MM.1S (cell line): ENCODE measurements around the gene LGR4.
"Not testable (repeated sequence)": the region's sequence is repeated elsewhere in the genome, so short reads cannot be mapped to it uniquely, and the experiment has no call there.

Experiments used
- DNase-seq: peaks from one replicate; pipeline ENCODE4 v3.0.0-alpha.2; 2015
- H2AFZ ChIP-seq: fragments of 300-600 bp; sonication (generic); 2 replicates; pipeline ENCODE4 v1.6.0; 2016; ENCODE audit warnings: antibody characterized with exemption, low read length
- H3F3A ChIP-seq: fragments of 300-600 bp; sonication (generic); 2 replicates; pipeline ENCODE4 v1.6.1; 2016; ENCODE audit warnings: mild to moderate bottlenecking, antibody characterized with exemption, low read length, moderate library complexity, mixed read lengths; ENCODE audit not compliant: insufficient read depth
- H3K27ac ChIP-seq: fragments of 300-600 bp; sonication (generic); 2 replicates; pipeline ENCODE4 v1.5.1; 2016; ENCODE audit warnings: mild to moderate bottlenecking, low read length
- H3K27me3 ChIP-seq: fragments of 300-600 bp; sonication (generic); replicated peaks from 2 replicates; pipeline ENCODE4 v1.6.0; 2016; ENCODE audit warnings: low read length; ENCODE audit not compliant: insufficient read depth
- H3K36me3 ChIP-seq: fragments of 300-600 bp; sonication (generic); replicated peaks from 2 replicates; pipeline ENCODE4 v1.6.1; 2016; ENCODE audit warnings: mild to moderate bottlenecking, low read length, mixed read lengths; ENCODE audit not compliant: insufficient read depth
- H3K4me1 ChIP-seq: fragments of 300-600 bp; sonication (generic); 2 replicates; pipeline ENCODE4 v1.6.1; 2016; ENCODE audit warnings: low read length, mixed read lengths
- H3K4me2 ChIP-seq: fragments of 300-600 bp; sonication (generic); 2 replicates; pipeline ENCODE4 v1.6.0; 2016; ENCODE audit warnings: low read depth, low read length
- H3K4me3 ChIP-seq: fragments of 300-600 bp; sonication (generic); 2 replicates; pipeline ENCODE4 v1.5.1; 2016; ENCODE audit warnings: low read length, mixed read lengths
- H3K79me2 ChIP-seq: fragments of 300-600 bp; sonication (generic); 2 replicates; pipeline ENCODE4 v1.6.1; 2016; ENCODE audit warnings: mixed run types, low read length, mixed read lengths
- H3K9ac ChIP-seq: fragments of 300-600 bp; sonication (generic); 2 replicates; pipeline ENCODE4 v1.6.1; 2016; ENCODE audit warnings: low read length, mixed read lengths
- H3K9me2 ChIP-seq: fragments of 300-600 bp; sonication (generic); replicated peaks from 2 replicates; pipeline ENCODE4 v1.6.1; 2016; ENCODE audit warnings: mild to moderate bottlenecking, low read length, mixed read lengths; ENCODE audit not compliant: insufficient read depth
- H3K9me3 ChIP-seq: fragments of 300-600 bp; sonication (generic); replicated peaks from 2 replicates; pipeline ENCODE4 v1.6.1; 2016; ENCODE audit warnings: mild to moderate bottlenecking, low read length, mixed read lengths; ENCODE audit not compliant: insufficient read depth
- H4K20me1 ChIP-seq: fragments of 300-600 bp; sonication (generic); 2 replicates; pipeline ENCODE4 v1.6.1; 2016; ENCODE audit warnings: mild to moderate bottlenecking, low read length, moderate library complexity, mixed read lengths; ENCODE audit not compliant: insufficient read depth
- CTCF ChIP-seq: fragments of 300-600 bp; sonication (generic); IDR thresholded peaks from 2 replicates; pipeline ENCODE4 v1.5.1; 2016; ENCODE audit warnings: antibody characterized with exemption, low read length, mixed read lengths
- EZH2 ChIP-seq: fragments of 300-600 bp; sonication (generic); optimal IDR thresholded peaks from 2 replicates; pipeline ENCODE3; 2017; ENCODE audit warnings: low read depth, mild to moderate bottlenecking, antibody characterized with exemption, low read length, mixed read lengths
- EZH2phosphoT487 ChIP-seq: fragments of 300-600 bp; sonication (generic); IDR thresholded peaks from 2 replicates; pipeline ENCODE4 v1.6.1; 2018; ENCODE audit warnings: antibody characterized with exemption, low read length

Gene LGR4

GRCh38 chr11:27453701-27454100, 18.9 kb downstream of the LGR4 start:
- no peaks in the 10 kb centered on the region for H3K9me3 ChIP-seq
- TF ChIP-seq CTCF (no peak), EZH2phosphoT487 (no peak), EZH2 (no peak)
- no peak overlapping the region for H3K9ac ChIP-seq
- H2AFZ ChIP-seq, result no peak overlapping the region
- H4K20me1 ChIP-seq, result no peaks in the 10 kb centered on the region
- no peak for DNase-seq
- no peaks in the 10 kb centered on the region for H3F3A ChIP-seq
- no peak overlapping the region for H3K4me2 ChIP-seq
- H3K4me3 ChIP-seq, result no peak overlapping the region
- no peak overlapping the region for H3K27ac ChIP-seq
- H3K9me2 ChIP-seq, result no peaks in the 10 kb centered on the region
- H3K4me1 ChIP-seq, result no peaks in the 10 kb centered on the region
- H3K36me3 ChIP-seq, result no peaks in the 10 kb centered on the region
- H3K79me2 ChIP-seq, result no peaks in the 10 kb centered on the region
- H3K27me3 ChIP-seq, result no peaks in the 10 kb centered on the region

GRCh38 chr11:27452147-27452546, 20.4 kb downstream of the LGR4 start:
- H3K27me3 ChIP-seq, result no peaks in the 10 kb centered on the region
- no peaks in the 10 kb centered on the region for H3K4me1 ChIP-seq
- H3K9me2 ChIP-seq, result no peaks in the 10 kb centered on the region
- no peaks in the 10 kb centered on the region for H3K9me3 ChIP-seq
- H3K36me3 ChIP-seq, result no peaks in the 10 kb centered on the region
- H2AFZ ChIP-seq, result no peak overlapping the region
- H4K20me1 ChIP-seq, result no peaks in the 10 kb centered on the region
- TF ChIP-seq EZH2phosphoT487, result no peak
- no peak for TF ChIP-seq CTCF
- H3F3A ChIP-seq, result no peaks in the 10 kb centered on the region
- H3K4me2 ChIP-seq, result no peak overlapping the region
- H3K4me3 ChIP-seq, result no peak overlapping the region
- no peak overlapping the region for H3K27ac ChIP-seq
- no peaks in the 10 kb centered on the region for H3K79me2 ChIP-seq
- H3K9ac ChIP-seq, result no peak overlapping the region
- DNase-seq, result no peak

- Histone ChIP-seq H3K4me1 (no peaks in the 10 kb centered on the region), H3K36me3 (no peaks in the 10 kb centered on the region), H3K27me3 (no peaks in the 10 kb centered on the region), H3K9me2 (no peaks in the 10 kb centered on the region), H3K4me3 (no peak overlapping the region), H3K79me2 (no peaks in the 10 kb centered on the region), H3K9ac (no peak overlapping the region), H2AFZ (no peak overlapping the region), H4K20me1 (no peaks in the 10 kb centered on the region), H3K4me2 (no peak overlapping the region), H3K27ac (no peak overlapping the region), H3F3A (no peaks in the 10 kb centered on the region), H3K9me3 (no peaks in the 10 kb centered on the region)
- TF ChIP-seq EZH2phosphoT487 (no peak), CTCF (no peak), EZH2 (no peak)
- no peak for DNase-seq
Measured at GRCh38 chr11:27451244-27451965, 21.2 kb downstream of the LGR4 start.

- not testable (repeated sequence) for H2AFZ ChIP-seq, H3F3A ChIP-seq, H3K9ac ChIP-seq, H3K36me3 ChIP-seq, H3K9me2 ChIP-seq, H3K4me2 ChIP-seq, H3K4me1 ChIP-seq, DNase-seq, H3K27ac ChIP-seq, H4K20me1 ChIP-seq, H3K27me3 ChIP-seq, H3K79me2 ChIP-seq, H3K9me3 ChIP-seq, H3K4me3 ChIP-seq
Measured at GRCh38 chr11:27448184-27448540, 24.4 kb downstream of the LGR4 start.
